ENCODE data around the gene HSPA12A. TPM values are rescaled to one million over a fixed set of nuclear protein-coding genes. Genes with fewer than 3 reads are reported as not detected.

HSPA12A gene
- polyA plus RNA-seq, 1 donor (not counting 4 experiments of a cell fraction or from before 2014, with no cell fraction given), result 8.1 TPM

DNA sequence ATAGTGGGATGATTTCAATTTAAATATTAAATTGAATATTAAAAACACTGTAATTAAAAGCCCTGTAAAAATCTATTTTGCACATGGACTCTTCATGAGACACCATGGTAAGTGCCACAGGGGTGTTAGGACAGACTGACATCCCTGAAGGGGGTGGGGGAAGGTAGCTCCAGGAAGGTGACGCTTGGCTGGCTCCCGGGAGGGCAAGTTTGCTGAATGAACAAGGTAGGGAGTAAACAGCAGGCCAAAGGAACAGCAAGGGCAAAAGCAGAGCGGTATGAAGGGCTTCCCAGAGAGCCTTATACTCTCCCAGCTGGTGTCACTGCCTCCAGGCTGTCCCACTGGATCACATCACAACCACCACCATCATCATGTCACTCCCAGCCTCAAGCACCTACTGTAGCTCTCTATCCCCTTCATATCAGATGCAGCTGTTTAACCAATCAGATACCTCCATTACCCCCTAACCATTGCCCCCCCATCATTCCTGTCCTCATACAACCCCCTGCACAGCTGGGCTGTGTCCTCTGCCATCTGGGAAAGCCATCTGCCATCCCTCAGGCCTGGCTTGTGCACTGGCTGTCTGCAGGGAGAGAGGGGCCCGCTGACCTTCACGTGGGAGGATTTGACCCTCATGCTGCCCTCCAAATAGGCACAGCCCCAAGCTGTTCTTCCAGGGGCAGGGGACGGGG is 19.5 kb downstream of the HSPA12A start:
- H3K4me2 ChIP-seq (ENCODE audit: control insufficient read depth, extremely low read depth, insufficient read depth, low read depth, low read length), result no peak overlapping the region
- TF ChIP-seq, protein P1, sequence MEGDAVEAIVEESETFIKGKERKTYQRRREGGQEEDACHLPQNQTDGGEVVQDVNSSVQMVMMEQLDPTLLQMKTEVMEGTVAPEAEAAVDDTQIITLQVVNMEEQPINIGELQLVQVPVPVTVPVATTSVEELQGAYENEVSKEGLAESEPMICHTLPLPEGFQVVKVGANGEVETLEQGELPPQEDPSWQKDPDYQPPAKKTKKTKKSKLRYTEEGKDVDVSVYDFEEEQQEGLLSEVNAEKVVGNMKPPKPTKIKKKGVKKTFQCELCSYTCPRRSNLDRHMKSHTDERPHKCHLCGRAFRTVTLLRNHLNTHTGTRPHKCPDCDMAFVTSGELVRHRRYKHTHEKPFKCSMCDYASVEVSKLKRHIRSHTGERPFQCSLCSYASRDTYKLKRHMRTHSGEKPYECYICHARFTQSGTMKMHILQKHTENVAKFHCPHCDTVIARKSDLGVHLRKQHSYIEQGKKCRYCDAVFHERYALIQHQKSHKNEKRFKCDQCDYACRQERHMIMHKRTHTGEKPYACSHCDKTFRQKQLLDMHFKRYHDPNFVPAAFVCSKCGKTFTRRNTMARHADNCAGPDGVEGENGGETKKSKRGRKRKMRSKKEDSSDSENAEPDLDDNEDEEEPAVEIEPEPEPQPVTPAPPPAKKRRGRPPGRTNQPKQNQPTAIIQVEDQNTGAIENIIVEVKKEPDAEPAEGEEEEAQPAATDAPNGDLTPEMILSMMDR (optimal IDR thresholded peaks at IDR 0.05 in 1 of 3, IDR thresholded peaks at IDR 0.05 in 1 of 3, conservative IDR thresholded peaks at IDR 0.05 in 1 of 3; ENCODE audit: extremely low read depth in 1 of 3, insufficient read depth in 2 of 3, low read length in 3 of 3), result no peak
- no peak for TF ChIP-seq EZH2 (IDR thresholded peaks at IDR 0.05; ENCODE audit: low read length)
- H3K27ac ChIP-seq (ENCODE audit: control insufficient read depth, insufficient read depth, low read length), result no peak overlapping the region
- no peak overlapping the region for H3K9ac ChIP-seq (ENCODE audit: control insufficient read depth, extremely low read depth, insufficient read depth, low read length)
- H2AFZ ChIP-seq (ENCODE audit: control insufficient read depth, low read length), result no peak overlapping the region
- no peaks in the 10 kb centered on the region for H3K79me2 ChIP-seq (ENCODE audit: control insufficient read depth, insufficient read depth, low read length)
- H3K9me1 ChIP-seq (ENCODE audit: control insufficient read depth, extremely low read depth, insufficient read depth, low read length), result no peaks in the 10 kb centered on the region
- no peaks in the 10 kb centered on the region for H3K9me3 ChIP-seq (ENCODE audit: control insufficient read depth, low read depth, low read length)
- DNase-seq (ENCODE audit: low read depth, low spot score), result no peak
- H3K4me1 ChIP-seq (ENCODE audit: control insufficient read depth, extremely low read depth, insufficient read depth, low read length), result no peaks in the 10 kb centered on the region
- no peaks in the 10 kb centered on the region for H3K36me3 ChIP-seq (ENCODE audit: control insufficient read depth in 2 of 2, extremely low read depth in 1 of 2, insufficient read depth in 2 of 2, low read length in 2 of 2)
- no peaks in the 10 kb centered on the region for H3K27me3 ChIP-seq (ENCODE audit: control insufficient read depth, extremely low read depth, insufficient read depth, low read length)
- no peak overlapping the region for H3K4me3 ChIP-seq (ENCODE audit: control insufficient read depth in 2 of 3, extremely low read depth in 1 of 3, insufficient read depth in 2 of 3, low read depth in 1 of 3, low read length in 3 of 3)
- dilution Hi-C loops (cut with MboI; ENCODE audit: extremely low pct_ligation_motif_present, low sequenced_read_pairs), result no loop called here
- H4K20me1 ChIP-seq (ENCODE audit: control insufficient read depth, extremely low read depth, insufficient read depth, low read length), result no peaks in the 10 kb centered on the region
- no peak for FAIRE-seq

DNA sequence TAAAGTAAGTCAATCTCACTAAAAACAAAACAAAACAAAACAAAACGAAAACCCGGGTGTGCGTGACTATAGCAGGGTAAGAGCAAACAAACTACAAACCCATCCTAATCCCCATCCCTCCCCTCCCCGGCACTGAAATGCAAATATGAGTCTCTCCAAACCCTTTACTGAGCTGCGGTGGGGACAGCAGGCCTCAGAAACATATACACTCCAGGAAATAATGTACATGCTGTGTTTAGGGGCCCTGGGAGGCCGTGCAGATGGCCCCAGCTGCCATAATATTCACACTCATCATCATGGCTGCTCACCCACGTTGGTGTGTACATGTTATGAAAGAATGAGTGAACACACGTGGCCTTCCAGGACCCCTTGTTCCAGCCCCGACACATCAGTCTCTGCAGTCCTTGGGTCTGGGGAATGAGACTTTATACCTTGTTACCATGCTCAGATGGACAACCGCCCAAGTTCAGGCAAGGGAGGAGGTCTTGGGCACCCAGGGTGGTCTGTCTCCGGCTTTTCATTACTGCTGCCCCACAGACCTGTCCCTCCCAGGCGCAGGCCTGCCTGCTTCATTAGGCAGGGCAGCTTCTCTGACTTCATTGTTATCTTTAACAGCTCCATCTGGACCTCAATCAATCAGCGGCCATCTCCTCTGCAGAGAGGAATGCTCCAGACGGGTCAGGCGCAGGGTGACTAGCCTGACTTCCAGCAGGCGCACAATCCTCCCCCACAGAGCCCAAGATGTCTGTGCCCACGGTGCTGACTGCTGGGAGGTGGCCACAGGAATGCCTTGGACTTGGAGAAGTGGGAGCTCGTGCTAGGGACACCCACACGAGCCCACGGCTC is 20.6 kb downstream of the HSPA12A start:
- Histone ChIP-seq H4K20me1 (ENCODE audit: control insufficient read depth, extremely low read depth, insufficient read depth, low read length) (no peaks in the 10 kb centered on the region), H3K4me1 (ENCODE audit: control insufficient read depth, extremely low read depth, insufficient read depth, low read length) (no peaks in the 10 kb centered on the region), H3K27me3 (ENCODE audit: control insufficient read depth, extremely low read depth, insufficient read depth, low read length) (no peaks in the 10 kb centered on the region), H3K27ac (ENCODE audit: control insufficient read depth, insufficient read depth, low read length) (no peak overlapping the region), H3K4me3 (ENCODE audit: control insufficient read depth in 2 of 3, extremely low read depth in 1 of 3, insufficient read depth in 2 of 3, low read depth in 1 of 3, low read length in 3 of 3) (no peak overlapping the region), H3K36me3 (ENCODE audit: control insufficient read depth in 2 of 2, extremely low read depth in 1 of 2, insufficient read depth in 2 of 2, low read length in 2 of 2) (no peaks in the 10 kb centered on the region), H3K9ac (ENCODE audit: control insufficient read depth, extremely low read depth, insufficient read depth, low read length) (no peak overlapping the region), H3K4me2 (ENCODE audit: control insufficient read depth, extremely low read depth, insufficient read depth, low read depth, low read length) (no peak overlapping the region), H2AFZ (ENCODE audit: control insufficient read depth, low read length) (no peak overlapping the region), H3K9me3 (ENCODE audit: control insufficient read depth, low read depth, low read length) (no peaks in the 10 kb centered on the region), H3K9me1 (ENCODE audit: control insufficient read depth, extremely low read depth, insufficient read depth, low read length) (no peaks in the 10 kb centered on the region), H3K79me2 (ENCODE audit: control insufficient read depth, insufficient read depth, low read length) (no peaks in the 10 kb centered on the region)
- TF ChIP-seq, protein P1 (optimal IDR thresholded peaks at IDR 0.05 in 1 of 3, IDR thresholded peaks at IDR 0.05 in 1 of 3, conservative IDR thresholded peaks at IDR 0.05 in 1 of 3; ENCODE audit: extremely low read depth in 1 of 3, insufficient read depth in 2 of 3, low read length in 3 of 3), result no peak
- DNase-seq (ENCODE audit: low read depth, low spot score) (no peak), FAIRE-seq (no peak)
- dilution Hi-C loops (cut with MboI; ENCODE audit: extremely low pct_ligation_motif_present, low sequenced_read_pairs), result no loop called here

Data from keratinocyte (primary cell).